ENCODE measurements around the gene FMNL3. TPM values are rescaled to one million over a fixed set of nuclear protein-coding genes. Genes with fewer than 3 reads are reported as not detected.

Gene FMNL3
- total and polyA plus RNA-seq, 5 donors from 2014 or later = 3.8 to 21.4 (median 6.0) TPM

GRCh38 chr12:49672301-49673217, 34.6 kb downstream of the FMNL3 start:
- Mint-ChIP-seq H3K36me3 (peaks cover 4% of the 10 kb centered on the region), H3K27ac (peak overlapping the region; percentile 95 to 98 (median 96)), H3K9me3 (no peaks in the 10 kb centered on the region), H3K27me3 (no peaks in the 10 kb centered on the region), H3K4me1 (peaks cover 56 to 97% (median 75%) of the 10 kb centered on the region in 4 donors), H3K4me3 (peak overlapping the region; percentile 25 to 88 (median 64))
- no peaks in the 10 kb centered on the region for H3K36me3 ChIP-seq (ENCODE audit: control insufficient read depth, insufficient read depth, low read length)
- H3K4me1 ChIP-seq (ENCODE audit: control insufficient read depth, insufficient read depth, low read length, poor library complexity, severe bottlenecking) = peaks cover 57% of the 10 kb centered on the region
- peak overlapping the region; percentile 67 for H3K4me3 ChIP-seq (ENCODE audit: low read depth, low read length)
- no peak for DNase-seq
- H3K27me3 ChIP-seq (ENCODE audit: control insufficient read depth, insufficient read depth, low read length) = no peaks in the 10 kb centered on the region
- H3K9me3 ChIP-seq (ENCODE audit: control insufficient read depth in 2 of 2, low read length in 2 of 2) = no peaks in the 10 kb centered on the region
- H3K27ac ChIP-seq (ENCODE audit: insufficient read depth, low read length, poor library complexity, severe bottlenecking) = peak overlapping the region; percentile 81
- no peak for ATAC-seq (ENCODE audit: low read depth in 2 of 2)

- Histone ChIP-seq H3K4me1 (ENCODE audit: control insufficient read depth, insufficient read depth, low read length, poor library complexity, severe bottlenecking) (peaks cover 57% of the 10 kb centered on the region), H3K4me3 (ENCODE audit: low read depth, low read length) (peak overlapping the region; percentile 67), H3K27ac (ENCODE audit: insufficient read depth, low read length, poor library complexity, severe bottlenecking) (peak overlapping the region; percentile 81), H3K9me3 (ENCODE audit: control insufficient read depth in 2 of 2, low read length in 2 of 2) (no peaks in the 10 kb centered on the region), H3K27me3 (ENCODE audit: control insufficient read depth, insufficient read depth, low read length) (no peaks in the 10 kb centered on the region), H3K36me3 (ENCODE audit: control insufficient read depth, insufficient read depth, low read length) (no peaks in the 10 kb centered on the region)
- peak; percentile 29 to 88 (median 75) for DNase-seq
- peak; percentile 84 to 87 for ATAC-seq (ENCODE audit: low read depth in 2 of 2)
- H3K27me3 Mint-ChIP-seq = no peaks in the 10 kb centered on the region
- peak overlapping the region; percentile 47 to 88 (median 82) for H3K4me3 Mint-ChIP-seq
- peaks cover 9% of the 10 kb centered on the region for H3K36me3 Mint-ChIP-seq
- H3K9me3 Mint-ChIP-seq = no peaks in the 10 kb centered on the region
- H3K4me1 Mint-ChIP-seq = peaks cover 42 to 98% (median 69%) of the 10 kb centered on the region in 4 donors
- H3K27ac Mint-ChIP-seq = peak overlapping the region; percentile 95 to 98 (median 95)
Observed at GRCh38 chr12:49671031-49671765, 36.0 kb downstream of the FMNL3 start.

GRCh38 chr12:49669796-49670195, 37.4 kb downstream of the FMNL3 start:
- no peak overlapping the region for H3K4me3 ChIP-seq (ENCODE audit: low read depth, low read length)
- no peaks in the 10 kb centered on the region for H3K27me3 ChIP-seq (ENCODE audit: control insufficient read depth, insufficient read depth, low read length)
- H3K4me1 ChIP-seq (ENCODE audit: control insufficient read depth, insufficient read depth, low read length, poor library complexity, severe bottlenecking) = peaks cover 68% of the 10 kb centered on the region
- H3K9me3 ChIP-seq (ENCODE audit: control insufficient read depth in 2 of 2, low read length in 2 of 2) = no peaks in the 10 kb centered on the region
- Mint-ChIP-seq H3K27me3 (no peaks in the 10 kb centered on the region), H3K27ac (peak overlapping the region; percentile 35 to 98 (median 95)), H3K4me1 (peaks cover 38 to 97% (median 69%) of the 10 kb centered on the region in 4 donors), H3K9me3 (no peaks in the 10 kb centered on the region), H3K4me3 (peak overlapping the region in 3 of 4 donors; percentile 47 to 59 (median 56)), H3K36me3 (peaks cover 13% of the 10 kb centered on the region)
- ATAC-seq (ENCODE audit: low read depth in 2 of 2) = no peak
- H3K36me3 ChIP-seq (ENCODE audit: control insufficient read depth, insufficient read depth, low read length) = no peaks in the 10 kb centered on the region
- no peak for DNase-seq
- peak overlapping the region; percentile 81 for H3K27ac ChIP-seq (ENCODE audit: insufficient read depth, low read length, poor library complexity, severe bottlenecking)

DNA sequence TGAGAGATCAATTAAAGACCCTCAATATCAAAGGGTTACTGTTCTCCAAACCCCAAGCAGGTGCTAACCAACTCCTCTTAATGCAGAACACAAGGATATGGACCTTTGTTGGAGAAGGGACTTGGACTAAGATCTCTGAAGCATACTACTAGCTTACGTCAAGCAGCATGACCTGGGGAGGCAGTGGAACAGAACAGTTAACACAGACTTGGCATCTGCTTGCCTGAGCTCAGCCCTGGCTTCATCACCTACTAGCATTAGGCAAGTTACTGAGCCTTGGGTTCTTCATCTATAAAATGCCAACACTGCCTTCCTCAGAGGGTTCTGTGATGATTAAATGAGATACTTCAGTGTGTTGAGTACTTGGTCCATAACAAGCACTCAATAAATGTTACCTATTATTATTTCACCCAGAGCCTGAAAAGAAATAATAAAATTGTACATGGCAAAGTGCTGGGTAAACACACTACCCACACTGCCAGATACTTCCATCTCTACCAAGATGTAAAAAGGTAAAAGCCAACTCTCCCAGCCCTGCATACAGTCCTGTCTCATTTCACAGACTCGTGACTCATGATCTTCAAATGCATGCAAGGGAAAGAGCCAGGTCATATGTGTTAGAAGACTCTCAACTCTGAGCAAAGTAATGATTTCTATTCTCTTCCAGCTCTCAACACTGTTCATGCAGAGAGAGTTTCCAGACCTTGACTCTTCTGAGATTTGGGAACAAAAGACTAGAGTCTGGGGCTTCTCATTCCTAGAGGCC, 39.7 kb downstream of the FMNL3 start:
- peak overlapping the region; percentile 74 to 95 (median 80) for H3K27ac Mint-ChIP-seq
- Histone ChIP-seq H3K4me3 (ENCODE audit: low read depth, low read length) (no peak overlapping the region), H3K27me3 (ENCODE audit: control insufficient read depth, insufficient read depth, low read length) (no peaks in the 10 kb centered on the region), H3K27ac (ENCODE audit: insufficient read depth, low read length, poor library complexity, severe bottlenecking) (no peak overlapping the region), H3K4me1 (ENCODE audit: control insufficient read depth, insufficient read depth, low read length, poor library complexity, severe bottlenecking) (peaks cover 68% of the 10 kb centered on the region), H3K36me3 (ENCODE audit: control insufficient read depth, insufficient read depth, low read length) (no peaks in the 10 kb centered on the region), H3K9me3 (ENCODE audit: control insufficient read depth in 2 of 2, low read length in 2 of 2) (no peaks in the 10 kb centered on the region)
- ATAC-seq (ENCODE audit: low read depth in 2 of 2) (no peak), DNase-seq (no peak)
- peaks cover 13% of the 10 kb centered on the region for H3K36me3 Mint-ChIP-seq
- H3K27me3 Mint-ChIP-seq = no peaks in the 10 kb centered on the region
- peak overlapping the region in 2 of 4 donors; percentile 14 to 32 for H3K4me3 Mint-ChIP-seq
- no peaks in the 10 kb centered on the region for H3K9me3 Mint-ChIP-seq
- H3K4me1 Mint-ChIP-seq = peaks cover 41 to 97% (median 68%) of the 10 kb centered on the region in 4 donors

DNA sequence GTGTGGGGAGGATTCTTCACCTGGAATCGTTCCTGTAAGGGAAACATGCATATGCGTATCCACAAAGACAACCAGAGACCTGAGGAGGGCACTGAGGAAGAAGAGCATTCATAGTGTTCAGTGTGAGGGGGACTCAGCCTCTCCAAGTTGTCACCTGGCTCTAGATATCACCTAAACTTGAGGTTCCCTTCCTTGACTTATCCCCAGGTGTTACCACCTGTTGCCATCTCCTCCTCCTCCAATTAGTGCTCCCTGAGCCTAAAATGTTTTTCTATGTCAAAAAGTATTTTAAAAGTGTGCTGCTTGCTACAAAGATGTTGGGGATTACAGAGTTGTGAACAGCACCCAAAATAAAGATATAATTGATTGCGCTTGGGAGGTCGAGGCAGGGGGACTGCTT, 41.0 kb downstream of the FMNL3 start:
- no peaks in the 10 kb centered on the region for H3K9me3 Mint-ChIP-seq
- Histone ChIP-seq H3K36me3 (ENCODE audit: control insufficient read depth, insufficient read depth, low read length) (no peaks in the 10 kb centered on the region), H3K4me3 (ENCODE audit: low read depth, low read length) (no peak overlapping the region), H3K27me3 (ENCODE audit: control insufficient read depth, insufficient read depth, low read length) (no peaks in the 10 kb centered on the region), H3K27ac (ENCODE audit: insufficient read depth, low read length, poor library complexity, severe bottlenecking) (no peak overlapping the region), H3K4me1 (ENCODE audit: control insufficient read depth, insufficient read depth, low read length, poor library complexity, severe bottlenecking) (peaks cover 68% of the 10 kb centered on the region), H3K9me3 (ENCODE audit: control insufficient read depth in 2 of 2, low read length in 2 of 2) (no peaks in the 10 kb centered on the region)
- peaks cover 36 to 97% (median 70%) of the 10 kb centered on the region in 4 donors for H3K4me1 Mint-ChIP-seq
- no peaks in the 10 kb centered on the region for H3K27me3 Mint-ChIP-seq
- peak overlapping the region in 2 of 3 donors; percentile 25 to 83 for H3K27ac Mint-ChIP-seq
- no peak for DNase-seq
- peaks cover 19% of the 10 kb centered on the region for H3K36me3 Mint-ChIP-seq
- no peak for ATAC-seq (ENCODE audit: low read depth in 2 of 2)
- no peak overlapping the region for H3K4me3 Mint-ChIP-seq

DNA sequence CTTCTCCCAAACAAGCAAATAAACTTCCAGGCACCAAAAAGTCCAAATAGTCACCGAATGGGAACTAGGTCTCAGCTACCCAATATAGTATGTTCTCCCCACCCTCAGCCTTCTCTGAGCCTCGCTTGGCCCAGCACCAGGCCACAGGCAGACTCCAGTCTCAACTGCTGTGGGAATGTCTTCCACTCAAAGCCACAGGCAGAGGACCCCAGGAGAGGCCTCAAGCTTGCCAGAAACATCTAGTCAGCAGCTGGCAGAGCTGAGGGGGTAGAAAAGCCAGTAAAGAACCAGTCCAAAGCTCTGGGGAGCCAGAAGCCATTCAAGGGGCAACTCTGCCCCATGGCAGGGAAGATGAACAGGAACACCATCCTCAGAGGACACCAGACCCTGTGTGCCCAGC, 41.8 kb downstream of the FMNL3 start:
- Histone ChIP-seq H3K9me3 (ENCODE audit: control insufficient read depth in 2 of 2, low read length in 2 of 2) (no peaks in the 10 kb centered on the region), H3K27me3 (ENCODE audit: control insufficient read depth, insufficient read depth, low read length) (no peaks in the 10 kb centered on the region), H3K27ac (ENCODE audit: insufficient read depth, low read length, poor library complexity, severe bottlenecking) (no peak overlapping the region), H3K4me1 (ENCODE audit: control insufficient read depth, insufficient read depth, low read length, poor library complexity, severe bottlenecking) (peaks cover 63% of the 10 kb centered on the region), H3K36me3 (ENCODE audit: control insufficient read depth, insufficient read depth, low read length) (no peaks in the 10 kb centered on the region), H3K4me3 (ENCODE audit: low read depth, low read length) (no peak overlapping the region)
- Mint-ChIP-seq H3K9me3 (no peaks in the 10 kb centered on the region), H3K27ac (peak overlapping the region; percentile 25 to 94 (median 58)), H3K4me3 (peak overlapping the region in 1 of 4 donors; percentile 83), H3K36me3 (peaks cover 21% of the 10 kb centered on the region), H3K4me1 (peaks cover 29 to 97% (median 66%) of the 10 kb centered on the region in 4 donors), H3K27me3 (no peaks in the 10 kb centered on the region)
- DNase-seq (no peak), ATAC-seq (ENCODE audit: low read depth in 2 of 2) (no peak)

- no peak overlapping the region for H3K27ac ChIP-seq (ENCODE audit: insufficient read depth, low read length, poor library complexity, severe bottlenecking)
- H3K9me3 ChIP-seq (ENCODE audit: control insufficient read depth in 2 of 2, low read length in 2 of 2) = no peaks in the 10 kb centered on the region
- no peaks in the 10 kb centered on the region for H3K36me3 ChIP-seq (ENCODE audit: control insufficient read depth, insufficient read depth, low read length)
- Mint-ChIP-seq H3K4me3 (peak overlapping the region in 3 of 4 donors; percentile 54 to 83 (median 56)), H3K9me3 (no peaks in the 10 kb centered on the region), H3K36me3 (peaks cover 22% of the 10 kb centered on the region), H3K4me1 (peaks cover 22 to 95% (median 60%) of the 10 kb centered on the region in 4 donors), H3K27ac (peak overlapping the region; percentile 58 to 94 (median 80)), H3K27me3 (no peaks in the 10 kb centered on the region)
- peaks cover 56% of the 10 kb centered on the region for H3K4me1 ChIP-seq (ENCODE audit: control insufficient read depth, insufficient read depth, low read length, poor library complexity, severe bottlenecking)
- H3K27me3 ChIP-seq (ENCODE audit: control insufficient read depth, insufficient read depth, low read length) = no peaks in the 10 kb centered on the region
- H3K4me3 ChIP-seq (ENCODE audit: low read depth, low read length) = no peak overlapping the region
- peak in 1 of 3 donors; percentile 24 for DNase-seq
- no peak for ATAC-seq (ENCODE audit: low read depth in 2 of 2)
Observed at GRCh38 chr12:49664591-49665239, 42.5 kb downstream of the FMNL3 start.

All from CD4-positive, CD25-positive, alpha-beta regulatory T cell (primary cell).